Erythroblast (primary cell): ENCODE results near the gene BICDL1.

Experiments used
- GATA1 ChIP-seq: IDR thresholded peaks from 2 replicates; pipeline ENCODE4 v1.6.1; 2011; ENCODE audit warnings: low read depth, mild to moderate bottlenecking, control low read depth, low read length, moderate library complexity
- POLR2A ChIP-seq: IDR thresholded peaks from 2 replicates; pipeline ENCODE4 v1.6.1; 2011; ENCODE audit warnings: mild to moderate bottlenecking, low read length

GRCh38 chr12:119988472-119989360, at the start of gene BICDL1:
- no peak for TF ChIP-seq POLR2A
- no peak for TF ChIP-seq GATA1
